Suprapubic skin (tissue), 4 donors: ENCODE data around the gene KIDINS220. TPM values are rescaled to one million over a fixed set of nuclear protein-coding genes. Genes with fewer than 3 reads are reported as not detected.

ENCODE experiments used
- DNase-seq, 2 donors: peaks; one replicate each; pipeline ENCODE4 v3.0.0-alpha.2; 2019; ENCODE audit warnings: low spot score in 2 of 2
- H3K27ac ChIP-seq: fragments of 200-600 bp; sonication (generic); one replicate; pipeline ENCODE4 v1.5.1; 2019
- H3K27me3 ChIP-seq: fragments of 200-600 bp; sonication (generic); one replicate; pipeline ENCODE4 v1.5.1; 2019
- H3K36me3 ChIP-seq: fragments of 200-600 bp; sonication (generic); one replicate; pipeline ENCODE4 v1.5.1; 2019
- H3K4me1 ChIP-seq: fragments of 200-600 bp; sonication (generic); one replicate; pipeline ENCODE4 v1.5.1; 2019
- H3K4me3 ChIP-seq: fragments of 200-600 bp; sonication (generic); one replicate; pipeline ENCODE4 v1.5.1; 2019; ENCODE audit warnings: mild to moderate bottlenecking
- H3K9me3 ChIP-seq: fragments of 200-600 bp; sonication (generic); one replicate; pipeline ENCODE4 v1.5.1; 2019
- EP300 ChIP-seq: sonication (generic); formaldehyde crosslinking; IDR thresholded peaks from one replicate; pipeline ENCODE4 v1.6.1; 2017; ENCODE audit warnings: antibody characterized with exemption
- POLR2A ChIP-seq, 2 donors: fragments of 450-650 bp; IDR thresholded peaks; one replicate each; pipeline ENCODE4 v1.6.1; 2017; ENCODE audit warnings: antibody characterized with exemption in 2 of 2, mild to moderate bottlenecking in 2 of 2, moderate library complexity in 2 of 2
- POLR2AphosphoS5 ChIP-seq, 3 donors: sonication (generic); formaldehyde crosslinking; IDR thresholded peaks; one replicate each; pipeline ENCODE4 v1.6.1; 2017; ENCODE audit warnings: antibody characterized with exemption in 3 of 3
- WGBS: methylation state at CpG from one replicate; pipeline ENCODE4 v1.1.5; 2018; 5-methylcytosine and 5-hydroxymethylcytosine counted together
- total RNA-seq, 4 donors: library from RNA; depleted of rRNA; stranded (reverse); fragments of >200 nt; gene quantifications; one replicate each; pipeline ENCODE4 v1.1.0, GENCODE V29; 2016
- TF ChIP-seq, protein P1 (sequence below), 2 donors: fragments of 200-600 bp in 1 of 2; fragments of 450-650 bp in 1 of 2; sonication (generic) in 1 of 2; IDR thresholded peaks; one replicate each; pipeline ENCODE4 v1.5.1; 2016 to 2019; ENCODE audit warnings: antibody characterized with exemption in 2 of 2, mild to moderate bottlenecking in 1 of 2, moderate library complexity in 1 of 2

KIDINS220 gene
- total RNA-seq, 4 donors from 2014 or later: 44.7 to 100 (median 53.5) TPM

DNA sequence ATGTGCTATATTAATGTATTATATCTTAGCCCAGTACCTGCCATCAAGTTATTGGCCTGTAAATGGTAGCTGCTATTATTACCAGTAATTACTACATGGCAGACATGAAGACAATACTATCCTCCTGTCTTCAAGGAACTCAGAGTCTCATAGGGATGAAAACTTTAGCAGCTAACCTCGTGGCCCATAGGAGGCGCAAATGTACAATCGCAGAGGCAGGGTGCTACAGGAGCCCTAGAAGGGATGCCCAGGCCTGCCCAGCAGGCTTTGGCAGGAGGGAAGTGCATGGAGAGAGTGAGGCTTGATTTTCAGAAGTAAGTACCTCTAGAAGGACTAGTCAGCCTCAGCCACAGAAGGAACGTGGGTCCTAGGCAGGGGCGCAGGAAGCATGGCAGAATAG is 44.7 kb upstream of the KIDINS220 start:
- H3K4me3 ChIP-seq: no peak overlapping the region
- H3K9me3 ChIP-seq: no peaks in the 10 kb centered on the region
- WGBS: 78% methylated on average over 5 of the region's 5 CpGs
- no peaks in the 10 kb centered on the region for H3K36me3 ChIP-seq
- DNase-seq: no peak
- H3K4me1 ChIP-seq: no peaks in the 10 kb centered on the region
- H3K27ac ChIP-seq: no peak overlapping the region
- no peaks in the 10 kb centered on the region for H3K27me3 ChIP-seq
- TF ChIP-seq, protein P1, sequence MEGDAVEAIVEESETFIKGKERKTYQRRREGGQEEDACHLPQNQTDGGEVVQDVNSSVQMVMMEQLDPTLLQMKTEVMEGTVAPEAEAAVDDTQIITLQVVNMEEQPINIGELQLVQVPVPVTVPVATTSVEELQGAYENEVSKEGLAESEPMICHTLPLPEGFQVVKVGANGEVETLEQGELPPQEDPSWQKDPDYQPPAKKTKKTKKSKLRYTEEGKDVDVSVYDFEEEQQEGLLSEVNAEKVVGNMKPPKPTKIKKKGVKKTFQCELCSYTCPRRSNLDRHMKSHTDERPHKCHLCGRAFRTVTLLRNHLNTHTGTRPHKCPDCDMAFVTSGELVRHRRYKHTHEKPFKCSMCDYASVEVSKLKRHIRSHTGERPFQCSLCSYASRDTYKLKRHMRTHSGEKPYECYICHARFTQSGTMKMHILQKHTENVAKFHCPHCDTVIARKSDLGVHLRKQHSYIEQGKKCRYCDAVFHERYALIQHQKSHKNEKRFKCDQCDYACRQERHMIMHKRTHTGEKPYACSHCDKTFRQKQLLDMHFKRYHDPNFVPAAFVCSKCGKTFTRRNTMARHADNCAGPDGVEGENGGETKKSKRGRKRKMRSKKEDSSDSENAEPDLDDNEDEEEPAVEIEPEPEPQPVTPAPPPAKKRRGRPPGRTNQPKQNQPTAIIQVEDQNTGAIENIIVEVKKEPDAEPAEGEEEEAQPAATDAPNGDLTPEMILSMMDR (IDR thresholded peaks at IDR 0.05): no peak
- no peak for TF ChIP-seq POLR2AphosphoS5 (IDR thresholded peaks at IDR 0.05)
- no peak for TF ChIP-seq POLR2A (IDR thresholded peaks at IDR 0.05)
- no peak for TF ChIP-seq EP300

DNA sequence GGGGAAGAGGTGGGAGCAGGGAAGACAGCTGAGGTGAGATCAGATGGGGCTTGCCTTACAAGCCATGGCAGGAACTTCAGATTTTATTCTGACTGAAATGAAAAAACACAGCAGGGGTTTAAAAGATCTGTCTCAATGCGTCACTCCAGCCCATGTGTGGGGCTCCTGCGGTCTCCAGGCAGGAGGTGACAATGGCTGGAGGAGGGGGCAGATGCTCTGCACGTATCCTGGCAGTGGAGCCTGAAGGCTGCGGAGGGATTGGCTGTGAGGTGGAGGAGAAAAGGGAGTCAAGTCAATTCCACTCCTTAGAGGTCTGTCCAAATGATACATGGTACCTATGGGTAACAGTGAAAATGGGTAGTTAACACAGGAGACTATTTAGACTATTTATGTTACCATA is 40.5 kb upstream of the KIDINS220 start:
- Histone ChIP-seq H3K27me3 (no peaks in the 10 kb centered on the region), H3K27ac (no peak overlapping the region), H3K4me1 (peaks cover 2% of the 10 kb centered on the region), H3K4me3 (no peak overlapping the region), H3K36me3 (peaks cover 2% of the 10 kb centered on the region), H3K9me3 (no peaks in the 10 kb centered on the region)
- WGBS: 93% methylated on average over 4 of the region's 4 CpGs
- no peak for TF ChIP-seq POLR2A (IDR thresholded peaks at IDR 0.05)
- TF ChIP-seq POLR2AphosphoS5 (IDR thresholded peaks at IDR 0.05): no peak
- TF ChIP-seq, protein P1 (IDR thresholded peaks at IDR 0.05): no peak
- no peak for TF ChIP-seq EP300
- DNase-seq: no peak

- Histone ChIP-seq H3K4me3 (no peak overlapping the region), H3K9me3 (no peaks in the 10 kb centered on the region), H3K27ac (no peak overlapping the region), H3K36me3 (peaks cover 2% of the 10 kb centered on the region), H3K27me3 (no peaks in the 10 kb centered on the region), H3K4me1 (peaks cover 3% of the 10 kb centered on the region)
- no peak for DNase-seq
- TF ChIP-seq POLR2AphosphoS5 (IDR thresholded peaks at IDR 0.05) (no peak), POLR2A (IDR thresholded peaks at IDR 0.05) (no peak), EP300 (no peak)
- TF ChIP-seq, protein P1 (IDR thresholded peaks at IDR 0.05): no peak
- WGBS: 87% methylated on average over 4 of the region's 4 CpGs
Measured at GRCh38 chr2:8877332-8877731, 39.9 kb upstream of the KIDINS220 start.

DNA sequence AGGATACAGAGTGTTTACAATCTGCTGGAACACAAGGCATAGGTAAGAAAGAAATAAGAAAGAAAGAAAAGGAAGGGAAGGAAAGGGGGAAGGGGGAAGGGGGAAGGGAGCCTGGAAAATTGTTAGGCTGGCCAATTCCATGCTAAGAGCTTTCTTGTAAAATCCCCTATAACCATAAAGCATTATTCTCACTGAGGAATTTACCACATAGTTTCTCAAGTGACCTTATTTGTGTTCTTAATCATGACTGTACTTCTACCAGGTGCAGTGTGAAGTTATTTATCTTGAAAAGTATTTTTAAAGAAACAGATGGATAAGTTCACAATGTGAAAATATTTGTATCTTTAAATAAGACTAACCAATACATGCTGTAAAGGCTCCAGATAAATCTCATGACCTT is 39.2 kb upstream of the KIDINS220 start:
- peaks cover 2% of the 10 kb centered on the region for H3K36me3 ChIP-seq
- no peak for DNase-seq
- H3K27ac ChIP-seq: no peak overlapping the region
- peaks cover 3% of the 10 kb centered on the region for H3K4me1 ChIP-seq
- TF ChIP-seq EP300 (no peak), POLR2AphosphoS5 (IDR thresholded peaks at IDR 0.05) (no peak), POLR2A (IDR thresholded peaks at IDR 0.05) (no peak)
- TF ChIP-seq, protein P1 (IDR thresholded peaks at IDR 0.05): no peak
- H3K4me3 ChIP-seq: no peak overlapping the region
- H3K27me3 ChIP-seq: no peaks in the 10 kb centered on the region
- H3K9me3 ChIP-seq: no peaks in the 10 kb centered on the region

GRCh38 chr2:8872821-8873432 is 35.5 kb upstream of the KIDINS220 start:
- Histone ChIP-seq H3K27ac (no peak overlapping the region), H3K27me3 (no peaks in the 10 kb centered on the region), H3K9me3 (no peaks in the 10 kb centered on the region), H3K4me1 (peaks cover 3% of the 10 kb centered on the region), H3K36me3 (peaks cover 2% of the 10 kb centered on the region), H3K4me3 (no peak overlapping the region)
- TF ChIP-seq POLR2AphosphoS5 (IDR thresholded peaks at IDR 0.05): no peak
- TF ChIP-seq, protein P1 (IDR thresholded peaks at IDR 0.05): peak in 1 of 2 donors; percentile 5
- TF ChIP-seq EP300: no peak
- DNase-seq: no peak
- 55% methylated on average over 11 of the region's 11 CpGs for WGBS
